ENCODE measurements around the gene DTHD1. TPM values are rescaled to one million over a fixed set of nuclear protein-coding genes. Genes with fewer than 3 reads are reported as not detected.

DTHD1 gene
- total and polyA plus RNA-seq, 10 of the 15 experiments (the other 5 are each of a cell fraction or from before 2014, with no cell fraction given) = 0.05 to 2.8 (median 1.4) TPM

DNA sequence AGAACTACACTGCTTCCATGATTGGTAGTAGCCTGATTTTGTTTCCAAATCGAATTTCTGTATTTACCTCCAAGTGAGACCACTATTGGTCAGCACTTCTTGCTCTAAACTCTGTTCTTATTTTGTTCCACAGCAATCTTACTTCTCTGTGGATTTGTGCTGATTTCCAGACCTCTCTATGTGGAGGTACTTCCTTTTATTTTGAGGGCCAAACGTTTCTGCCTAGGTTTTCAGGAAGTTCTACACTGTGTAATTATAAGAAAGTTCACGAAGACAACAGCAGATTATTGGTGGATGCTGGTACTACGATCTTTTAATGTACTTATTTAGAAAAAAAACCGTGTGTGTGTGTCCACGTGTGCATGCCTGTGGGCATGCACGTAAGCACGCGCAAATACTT lies 46.7 kb downstream of the DTHD1 start:
- 87% methylated on average over 9 of the region's 9 CpGs for WGBS (ENCODE audit: insufficient coverage, insufficient replicate concordance, low lambda C conversion rate, missing lambda C conversion rate)
- H3K4me1 ChIP-seq (ENCODE audit: control insufficient read depth, insufficient read depth, low read length) = peaks cover 46% of the 10 kb centered on the region
- ATAC-seq (no peak), DNase-seq (ENCODE audit: low read depth, low spot score) (no peak), FAIRE-seq (no peak)
- ChIA-PET RAD21 (ENCODE audit: unreplicated experiment) (interaction anchor here (1.4 to 1.9 kb wide), 2 partner anchors 11 to 71 kb away, joined by 4 to 6 read pairs; no protein-coding TSS in a partner anchor), CTCF (interaction anchor here (1.4 to 1.8 kb wide), 2 partner anchors 74 to 83 kb away, joined by 3 to 6 read pairs; partner anchors contain the start of gene ARAP2), SMC1A (ENCODE audit: uncharacterized antibody, unreplicated experiment) (interaction anchor here (1.5 to 2.9 kb wide), 4 partner anchors 10 to 87 kb away, joined by 3 to 7 read pairs (median 5); no protein-coding TSS in a partner anchor), POLR2A (interaction anchor here (1.2 to 2.6 kb wide), 2 partner anchors 9 to 84 kb away, joined by 3 to 10 read pairs; partner anchors contain the start of gene ARAP2)
- BruUV-seq (replicated peaks) = no TSS peak
- no peaks in the 10 kb centered on the region for H3K79me2 ChIP-seq (ENCODE audit: control insufficient read depth, insufficient read depth, low read length)
- no peaks in the 10 kb centered on the region; the same call in 2 of the 3 replicates for H3K9me3 ChIP-seq (replicated peaks; ENCODE audit: control insufficient read depth, insufficient read depth, low read length)
- H2AFZ ChIP-seq (ENCODE audit: control insufficient read depth, low read depth, low read length) = no peak overlapping the region
- no peak overlapping the region for H3K9ac ChIP-seq (ENCODE audit: control insufficient read depth, insufficient read depth, low read length)
- no peak overlapping the region for H3K4me2 ChIP-seq (ENCODE audit: control insufficient read depth, insufficient read depth)
- no peak overlapping the region for H3K27ac ChIP-seq (ENCODE audit: control insufficient read depth, insufficient read depth)
- H4K20me1 ChIP-seq (ENCODE audit: control insufficient read depth, insufficient read depth) = no peaks in the 10 kb centered on the region
- H3K27me3 ChIP-seq (replicated peaks in 1 of 2; ENCODE audit: control insufficient read depth in 2 of 2, insufficient read depth in 2 of 2, low read length in 1 of 2) = no peaks in the 10 kb centered on the region
- no peak overlapping the region for H3K4me3 ChIP-seq
- H3K36me3 ChIP-seq (ENCODE audit: control insufficient read depth in 2 of 2, insufficient read depth in 2 of 2, low read length in 1 of 2) = no peaks in the 10 kb centered on the region
- intact Hi-C loops (cut with micrococcal nuclease; ENCODE audit: unreplicated experiment) = no loop called here
- in situ Hi-C loops (cut with MboI) = no loop called here
- TF ChIP-seq POLR2AphosphoS5 (IDR thresholded peaks at IDR 0.05; ENCODE audit: low read length) (no peak), TBL1XR1 (IDR thresholded peaks at IDR 0.05; ENCODE audit: low read depth, low read length) (no peak), ATF7 (IDR thresholded peaks at IDR 0.05; ENCODE audit: low read depth) (no peak), POU2F2 (IDR thresholded peaks at IDR 0.05; ENCODE audit: borderline replicate concordance, low read depth, low read length) (no peak), NR2C2 (IDR thresholded peaks at IDR 0.05; ENCODE audit: borderline replicate concordance, control insufficient read depth, insufficient read length, low read depth) (no peak), MEF2B (IDR thresholded peaks at IDR 0.05; ENCODE audit: partially characterized antibody, poor library complexity, severe bottlenecking) (no peak), ZNF24 (IDR thresholded peaks at IDR 0.05) (no peak), JUNB (IDR thresholded peaks at IDR 0.05) (no peak), RBBP5 (conservative IDR thresholded peaks at IDR 0.05) (no peak), NFYB (IDR thresholded peaks at IDR 0.05; ENCODE audit: insufficient read depth, low read depth, low read length) (no peak), KDM1A (IDR thresholded peaks at IDR 0.05; ENCODE audit: borderline replicate concordance) (no peak), RUNX3 (IDR thresholded peaks at IDR 0.05; ENCODE audit: low read length) (no peak), RFX5 (IDR thresholded peaks at IDR 0.05; ENCODE audit: low read depth, low read length) (no peak), CHD2 (IDR thresholded peaks at IDR 0.05; ENCODE audit: borderline replicate concordance, low read depth, low read length) (no peak), DPF2 (IDR thresholded peaks at IDR 0.05) (no peak)
- TF ChIP-seq, protein P1, sequence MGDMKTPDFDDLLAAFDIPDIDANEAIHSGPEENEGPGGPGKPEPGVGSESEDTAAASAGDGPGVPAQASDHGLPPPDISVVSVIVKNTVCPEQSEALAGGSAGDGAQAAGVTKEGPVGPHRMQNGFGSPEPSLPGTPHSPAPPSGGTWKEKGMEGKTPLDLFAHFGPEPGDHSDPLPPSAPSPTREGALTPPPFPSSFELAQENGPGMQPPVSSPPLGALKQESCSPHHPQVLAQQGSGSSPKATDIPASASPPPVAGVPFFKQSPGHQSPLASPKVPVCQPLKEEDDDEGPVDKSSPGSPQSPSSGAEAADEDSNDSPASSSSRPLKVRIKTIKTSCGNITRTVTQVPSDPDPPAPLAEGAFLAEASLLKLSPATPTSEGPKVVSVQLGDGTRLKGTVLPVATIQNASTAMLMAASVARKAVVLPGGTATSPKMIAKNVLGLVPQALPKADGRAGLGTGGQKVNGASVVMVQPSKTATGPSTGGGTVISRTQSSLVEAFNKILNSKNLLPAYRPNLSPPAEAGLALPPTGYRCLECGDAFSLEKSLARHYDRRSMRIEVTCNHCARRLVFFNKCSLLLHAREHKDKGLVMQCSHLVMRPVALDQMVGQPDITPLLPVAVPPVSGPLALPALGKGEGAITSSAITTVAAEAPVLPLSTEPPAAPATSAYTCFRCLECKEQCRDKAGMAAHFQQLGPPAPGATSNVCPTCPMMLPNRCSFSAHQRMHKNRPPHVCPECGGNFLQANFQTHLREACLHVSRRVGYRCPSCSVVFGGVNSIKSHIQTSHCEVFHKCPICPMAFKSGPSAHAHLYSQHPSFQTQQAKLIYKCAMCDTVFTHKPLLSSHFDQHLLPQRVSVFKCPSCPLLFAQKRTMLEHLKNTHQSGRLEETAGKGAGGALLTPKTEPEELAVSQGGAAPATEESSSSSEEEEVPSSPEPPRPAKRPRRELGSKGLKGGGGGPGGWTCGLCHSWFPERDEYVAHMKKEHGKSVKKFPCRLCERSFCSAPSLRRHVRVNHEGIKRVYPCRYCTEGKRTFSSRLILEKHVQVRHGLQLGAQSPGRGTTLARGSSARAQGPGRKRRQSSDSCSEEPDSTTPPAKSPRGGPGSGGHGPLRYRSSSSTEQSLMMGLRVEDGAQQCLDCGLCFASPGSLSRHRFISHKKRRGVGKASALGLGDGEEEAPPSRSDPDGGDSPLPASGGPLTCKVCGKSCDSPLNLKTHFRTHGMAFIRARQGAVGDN (IDR thresholded peaks at IDR 0.05) = no peak
- TF ChIP-seq, protein P2, sequence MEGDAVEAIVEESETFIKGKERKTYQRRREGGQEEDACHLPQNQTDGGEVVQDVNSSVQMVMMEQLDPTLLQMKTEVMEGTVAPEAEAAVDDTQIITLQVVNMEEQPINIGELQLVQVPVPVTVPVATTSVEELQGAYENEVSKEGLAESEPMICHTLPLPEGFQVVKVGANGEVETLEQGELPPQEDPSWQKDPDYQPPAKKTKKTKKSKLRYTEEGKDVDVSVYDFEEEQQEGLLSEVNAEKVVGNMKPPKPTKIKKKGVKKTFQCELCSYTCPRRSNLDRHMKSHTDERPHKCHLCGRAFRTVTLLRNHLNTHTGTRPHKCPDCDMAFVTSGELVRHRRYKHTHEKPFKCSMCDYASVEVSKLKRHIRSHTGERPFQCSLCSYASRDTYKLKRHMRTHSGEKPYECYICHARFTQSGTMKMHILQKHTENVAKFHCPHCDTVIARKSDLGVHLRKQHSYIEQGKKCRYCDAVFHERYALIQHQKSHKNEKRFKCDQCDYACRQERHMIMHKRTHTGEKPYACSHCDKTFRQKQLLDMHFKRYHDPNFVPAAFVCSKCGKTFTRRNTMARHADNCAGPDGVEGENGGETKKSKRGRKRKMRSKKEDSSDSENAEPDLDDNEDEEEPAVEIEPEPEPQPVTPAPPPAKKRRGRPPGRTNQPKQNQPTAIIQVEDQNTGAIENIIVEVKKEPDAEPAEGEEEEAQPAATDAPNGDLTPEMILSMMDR (IDR thresholded peaks at IDR 0.05 in 2 of 3, conservative IDR thresholded peaks at IDR 0.05 in 1 of 3; ENCODE audit: control insufficient read depth in 2 of 3, extremely low read depth in 1 of 3, insufficient read depth in 1 of 3, low read depth in 3 of 3, low read length in 3 of 3) = no peak
